Endothelial cell of umbilical vein (primary cell): ENCODE data around the gene CSF2.

Experiments used
- TF ChIP-seq, protein P1 (sequence below): IDR thresholded peaks from 2 replicates; pipeline ENCODE4 v1.6.1; 2011; ENCODE audit not compliant: insufficient read depth, insufficient read length
- TF ChIP-seq, protein P2 (sequence below), 2 donors: IDR thresholded peaks; 1 replicate in 1 of 2; 2 replicates in 1 of 2; pipeline ENCODE4 v1.5.1; 2011; ENCODE audit warnings: low read length in 2 of 2, mild to moderate bottlenecking in 2 of 2, moderate library complexity in 2 of 2, control low read depth in 1 of 2, inconsistent platforms in 1 of 2, low read depth in 1 of 2; ENCODE audit not compliant: insufficient read depth in 1 of 2; ENCODE audit errors: extremely low read depth in 1 of 2

DNA sequence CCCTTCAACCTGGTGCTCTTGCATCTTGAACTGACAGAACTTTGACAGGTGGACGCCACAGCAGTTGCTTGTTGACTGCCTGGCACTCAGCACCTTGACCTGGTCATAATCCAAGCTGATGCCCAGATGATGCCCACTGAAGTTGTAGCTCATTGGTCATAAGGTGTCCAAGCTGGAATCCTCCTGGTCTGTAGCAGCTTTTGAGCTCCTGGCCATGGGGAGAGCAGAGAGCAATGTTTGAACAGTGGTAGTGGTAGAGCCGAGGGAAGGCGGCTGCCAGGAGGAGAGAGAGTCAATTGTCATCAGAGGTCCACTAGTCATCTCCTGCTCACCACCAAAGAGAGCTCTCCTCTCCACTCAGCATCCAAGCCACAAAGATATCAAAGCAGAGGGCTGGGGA, 23.3 kb downstream of the CSF2 start:
- TF ChIP-seq, protein P1, sequence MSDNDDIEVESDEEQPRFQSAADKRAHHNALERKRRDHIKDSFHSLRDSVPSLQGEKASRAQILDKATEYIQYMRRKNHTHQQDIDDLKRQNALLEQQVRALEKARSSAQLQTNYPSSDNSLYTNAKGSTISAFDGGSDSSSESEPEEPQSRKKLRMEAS, result no peak
- TF ChIP-seq, protein P2, sequence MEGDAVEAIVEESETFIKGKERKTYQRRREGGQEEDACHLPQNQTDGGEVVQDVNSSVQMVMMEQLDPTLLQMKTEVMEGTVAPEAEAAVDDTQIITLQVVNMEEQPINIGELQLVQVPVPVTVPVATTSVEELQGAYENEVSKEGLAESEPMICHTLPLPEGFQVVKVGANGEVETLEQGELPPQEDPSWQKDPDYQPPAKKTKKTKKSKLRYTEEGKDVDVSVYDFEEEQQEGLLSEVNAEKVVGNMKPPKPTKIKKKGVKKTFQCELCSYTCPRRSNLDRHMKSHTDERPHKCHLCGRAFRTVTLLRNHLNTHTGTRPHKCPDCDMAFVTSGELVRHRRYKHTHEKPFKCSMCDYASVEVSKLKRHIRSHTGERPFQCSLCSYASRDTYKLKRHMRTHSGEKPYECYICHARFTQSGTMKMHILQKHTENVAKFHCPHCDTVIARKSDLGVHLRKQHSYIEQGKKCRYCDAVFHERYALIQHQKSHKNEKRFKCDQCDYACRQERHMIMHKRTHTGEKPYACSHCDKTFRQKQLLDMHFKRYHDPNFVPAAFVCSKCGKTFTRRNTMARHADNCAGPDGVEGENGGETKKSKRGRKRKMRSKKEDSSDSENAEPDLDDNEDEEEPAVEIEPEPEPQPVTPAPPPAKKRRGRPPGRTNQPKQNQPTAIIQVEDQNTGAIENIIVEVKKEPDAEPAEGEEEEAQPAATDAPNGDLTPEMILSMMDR (IDR thresholded peaks at IDR 0.05; ENCODE audit: extremely low read depth in 1 of 2, insufficient read depth in 1 of 2, low read depth in 1 of 2, low read length in 2 of 2), result no peak
